ENCODE data around the gene SLC32A1. TPM values are rescaled to one million over a fixed set of nuclear protein-coding genes. Genes with fewer than 3 reads are reported as not detected.

Gene SLC32A1
- total RNA-seq, 1 donor from 2014 or later = not detected

DNA sequence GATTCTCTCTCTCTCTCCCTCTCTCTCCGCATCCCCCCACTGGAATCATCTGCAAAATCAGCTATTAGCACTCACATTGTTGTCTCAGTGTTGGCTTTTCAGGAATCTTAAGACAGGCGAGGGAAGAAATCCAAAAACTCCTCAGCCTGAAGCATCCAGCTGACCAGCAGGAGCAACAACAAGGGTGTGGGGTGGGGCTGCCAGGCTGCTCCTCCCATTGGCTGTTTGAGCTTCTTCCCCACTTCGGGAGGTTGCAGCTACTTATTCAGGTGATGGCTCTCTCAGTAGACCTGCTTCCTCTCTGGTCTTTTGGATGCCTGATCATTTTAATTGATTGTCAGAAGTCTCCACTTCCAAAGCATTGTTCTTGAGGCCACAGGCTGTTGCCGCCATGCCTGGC lies 24.1 kb upstream of the SLC32A1 start:
- no peak for DNase-seq (ENCODE audit: low read depth)
- no peak overlapping the region for H3K27ac ChIP-seq (ENCODE audit: low read depth, low read length)

DNA sequence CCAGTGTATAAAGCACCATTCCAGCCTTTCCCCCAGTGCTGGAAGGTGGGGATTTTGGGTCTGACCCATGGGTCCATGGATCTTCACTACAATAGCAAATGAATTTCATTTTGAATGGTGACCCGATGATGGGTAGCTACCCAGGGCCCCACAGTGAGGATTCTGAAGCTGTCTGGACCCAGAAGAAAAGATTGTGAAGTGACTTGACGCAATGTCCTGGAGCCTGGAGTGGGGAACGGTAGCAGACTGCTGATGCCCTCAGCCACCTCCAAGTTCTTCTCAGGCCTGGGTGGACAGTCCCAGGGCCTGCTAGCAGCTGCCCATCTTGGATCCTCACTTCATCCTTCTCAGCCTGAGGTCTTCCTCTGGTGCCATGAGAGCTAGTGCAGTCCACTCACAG lies 23.4 kb upstream of the SLC32A1 start:
- FAIRE-seq (no peak), DNase-seq (ENCODE audit: low read depth) (no peak)
- no peak overlapping the region for H3K27ac ChIP-seq (ENCODE audit: low read depth, low read length)
- H3K4me3 ChIP-seq (ENCODE audit: insufficient read depth, low read depth, low read length) = no peak overlapping the region
- H2AFZ ChIP-seq (ENCODE audit: low read depth, low read length) = no peak overlapping the region
- Mint-ChIP-seq H3K4me1 (ENCODE audit: low read depth, unreplicated experiment) (no peaks in the 10 kb centered on the region), H3K4me3 (ENCODE audit: unreplicated experiment) (no peak overlapping the region), H3K27me3 (ENCODE audit: low read depth, unreplicated experiment) (peaks cover 45% of the 10 kb centered on the region), H3K27ac (ENCODE audit: unreplicated experiment) (no peak overlapping the region), H3K36me3 (ENCODE audit: low read depth, unreplicated experiment) (no peaks in the 10 kb centered on the region), H3K9me3 (ENCODE audit: unreplicated experiment) (peaks cover 5% of the 10 kb centered on the region)
- no peaks in the 10 kb centered on the region for H3K9me3 ChIP-seq (ENCODE audit: insufficient read depth, low read depth, low read length)
- no peak for TF ChIP-seq EZH2 (IDR thresholded peaks at IDR 0.05; ENCODE audit: insufficient read depth, low read length)
- H4K20me1 ChIP-seq (ENCODE audit: insufficient read depth, low read length) = no peaks in the 10 kb centered on the region
- peaks cover 8% of the 10 kb centered on the region for H3K27me3 ChIP-seq (ENCODE audit: insufficient read depth, low read length)
- H3K9ac ChIP-seq (ENCODE audit: low read length) = no peak overlapping the region
- no peaks in the 10 kb centered on the region for H3K4me1 ChIP-seq (ENCODE audit: insufficient read depth, low read length)
- no peaks in the 10 kb centered on the region for H3K79me2 ChIP-seq (ENCODE audit: insufficient read depth, low read length)
- H3K4me2 ChIP-seq (ENCODE audit: low read length) = no peak overlapping the region
- no peaks in the 10 kb centered on the region for H3K36me3 ChIP-seq (ENCODE audit: insufficient read depth, low read length)

More for the DNA sequence above, 24.1 kb upstream of the SLC32A1 start:
- Mint-ChIP-seq H3K9me3 (ENCODE audit: unreplicated experiment) (peaks cover 5% of the 10 kb centered on the region), H3K4me1 (ENCODE audit: low read depth, unreplicated experiment) (no peaks in the 10 kb centered on the region), H3K27me3 (ENCODE audit: low read depth, unreplicated experiment) (peaks cover 44% of the 10 kb centered on the region), H3K27ac (ENCODE audit: unreplicated experiment) (no peak overlapping the region), H3K4me3 (ENCODE audit: unreplicated experiment) (no peak overlapping the region), H3K36me3 (ENCODE audit: low read depth, unreplicated experiment) (no peaks in the 10 kb centered on the region)
- Histone ChIP-seq H3K79me2 (ENCODE audit: insufficient read depth, low read length) (no peaks in the 10 kb centered on the region), H3K4me2 (ENCODE audit: low read length) (no peak overlapping the region), H3K4me3 (ENCODE audit: insufficient read depth, low read depth, low read length) (no peak overlapping the region), H3K4me1 (ENCODE audit: insufficient read depth, low read length) (no peaks in the 10 kb centered on the region), H3K9me3 (ENCODE audit: insufficient read depth, low read depth, low read length) (no peaks in the 10 kb centered on the region), H3K9ac (ENCODE audit: low read length) (no peak overlapping the region), H3K36me3 (ENCODE audit: insufficient read depth, low read length) (no peaks in the 10 kb centered on the region), H4K20me1 (ENCODE audit: insufficient read depth, low read length) (no peaks in the 10 kb centered on the region), H3K27me3 (ENCODE audit: insufficient read depth, low read length) (peaks cover 2% of the 10 kb centered on the region), H2AFZ (ENCODE audit: low read depth, low read length) (no peak overlapping the region)
- FAIRE-seq = no peak
- TF ChIP-seq, protein P1, sequence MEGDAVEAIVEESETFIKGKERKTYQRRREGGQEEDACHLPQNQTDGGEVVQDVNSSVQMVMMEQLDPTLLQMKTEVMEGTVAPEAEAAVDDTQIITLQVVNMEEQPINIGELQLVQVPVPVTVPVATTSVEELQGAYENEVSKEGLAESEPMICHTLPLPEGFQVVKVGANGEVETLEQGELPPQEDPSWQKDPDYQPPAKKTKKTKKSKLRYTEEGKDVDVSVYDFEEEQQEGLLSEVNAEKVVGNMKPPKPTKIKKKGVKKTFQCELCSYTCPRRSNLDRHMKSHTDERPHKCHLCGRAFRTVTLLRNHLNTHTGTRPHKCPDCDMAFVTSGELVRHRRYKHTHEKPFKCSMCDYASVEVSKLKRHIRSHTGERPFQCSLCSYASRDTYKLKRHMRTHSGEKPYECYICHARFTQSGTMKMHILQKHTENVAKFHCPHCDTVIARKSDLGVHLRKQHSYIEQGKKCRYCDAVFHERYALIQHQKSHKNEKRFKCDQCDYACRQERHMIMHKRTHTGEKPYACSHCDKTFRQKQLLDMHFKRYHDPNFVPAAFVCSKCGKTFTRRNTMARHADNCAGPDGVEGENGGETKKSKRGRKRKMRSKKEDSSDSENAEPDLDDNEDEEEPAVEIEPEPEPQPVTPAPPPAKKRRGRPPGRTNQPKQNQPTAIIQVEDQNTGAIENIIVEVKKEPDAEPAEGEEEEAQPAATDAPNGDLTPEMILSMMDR (IDR thresholded peaks at IDR 0.05; ENCODE audit: insufficient read depth, low read depth, low read length) = no peak
- no peak for TF ChIP-seq EZH2 (IDR thresholded peaks at IDR 0.05; ENCODE audit: insufficient read depth, low read length)

DNA sequence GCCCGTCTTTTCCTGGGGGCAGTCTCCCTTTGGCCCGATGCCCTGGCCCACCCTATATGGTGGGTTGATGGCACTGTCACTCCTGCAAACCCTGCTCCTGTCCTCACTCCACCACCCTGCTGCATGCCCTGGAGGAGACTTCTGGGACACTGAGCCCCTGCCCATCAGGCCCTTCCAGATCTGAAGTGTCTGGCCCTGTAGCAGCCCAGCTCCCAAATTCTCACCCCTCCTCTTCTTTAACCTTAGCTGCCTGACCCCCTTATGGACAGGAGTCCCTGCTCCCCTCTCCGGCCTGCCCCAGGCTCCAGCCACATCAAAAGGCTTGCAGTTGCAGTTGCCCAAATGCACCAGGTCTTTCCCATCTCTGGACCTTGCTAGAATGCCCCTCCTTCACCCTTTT lies 20.8 kb upstream of the SLC32A1 start:
- Histone ChIP-seq H3K9me3 (ENCODE audit: insufficient read depth, low read depth, low read length) (no peaks in the 10 kb centered on the region), H4K20me1 (ENCODE audit: insufficient read depth, low read length) (no peaks in the 10 kb centered on the region), H3K27me3 (ENCODE audit: insufficient read depth, low read length) (peaks cover 8% of the 10 kb centered on the region), H3K9ac (ENCODE audit: low read length) (no peak overlapping the region), H3K4me3 (ENCODE audit: insufficient read depth, low read depth, low read length) (no peak overlapping the region), H3K4me2 (ENCODE audit: low read length) (no peak overlapping the region), H2AFZ (ENCODE audit: low read depth, low read length) (no peak overlapping the region), H3K36me3 (ENCODE audit: insufficient read depth, low read length) (no peaks in the 10 kb centered on the region), H3K4me1 (ENCODE audit: insufficient read depth, low read length) (no peaks in the 10 kb centered on the region), H3K27ac (ENCODE audit: low read depth, low read length) (no peak overlapping the region), H3K79me2 (ENCODE audit: insufficient read depth, low read length) (no peaks in the 10 kb centered on the region)
- Mint-ChIP-seq H3K36me3 (ENCODE audit: low read depth, unreplicated experiment) (no peaks in the 10 kb centered on the region), H3K27ac (ENCODE audit: unreplicated experiment) (no peak overlapping the region), H3K9me3 (ENCODE audit: unreplicated experiment) (peaks cover 5% of the 10 kb centered on the region), H3K4me3 (ENCODE audit: unreplicated experiment) (no peak overlapping the region), H3K27me3 (ENCODE audit: low read depth, unreplicated experiment) (peaks cover 47% of the 10 kb centered on the region), H3K4me1 (ENCODE audit: low read depth, unreplicated experiment) (no peaks in the 10 kb centered on the region)
- DNase-seq (ENCODE audit: low read depth) (no peak), FAIRE-seq (no peak)
- no peak for TF ChIP-seq EZH2 (IDR thresholded peaks at IDR 0.05; ENCODE audit: insufficient read depth, low read length)
- TF ChIP-seq, protein P1 (IDR thresholded peaks at IDR 0.05; ENCODE audit: insufficient read depth, low read depth, low read length) = no peak

Data from astrocyte (in vitro differentiated cells and primary cell).